Thoracic aorta (tissue), 2 donors: ENCODE measurements around the gene REEP3. TPM values are rescaled to one million over a fixed set of nuclear protein-coding genes. Genes with fewer than 3 reads are reported as not detected.

ENCODE experiments used
- ATAC-seq: fragments of 150-250 bp; one replicate; pipeline ENCODE4 v1.8.0; 2017; ENCODE audit warnings: low read depth; ENCODE audit not compliant: insufficient number of reproducible peaks, low FRiP score
- DNase-seq: peaks from one replicate; pipeline ENCODE4 v3.0.0-alpha.2; 2020; ENCODE audit warnings: low spot score
- H3K27ac ChIP-seq, 2 donors: fragments of 200-600 bp; sonication (generic); 1 replicate in 1 of 2; 2 replicates in 1 of 2; pipeline ENCODE4 v1.5.1; 2016; ENCODE audit warnings: mild to moderate bottlenecking in 2 of 2, moderate library complexity in 2 of 2
- H3K27me3 ChIP-seq: fragments of 200-600 bp; sonication (generic); replicated peaks from 2 replicates; pipeline ENCODE4 v1.6.0; 2016; ENCODE audit warnings: mild to moderate bottlenecking; ENCODE audit not compliant: insufficient read depth
- H3K36me3 ChIP-seq: fragments of 200-600 bp; sonication (generic); one replicate; pipeline ENCODE4 v1.5.1; 2016
- H3K4me1 ChIP-seq, 2 donors: fragments of 200-600 bp; sonication (generic); 1 replicate in 1 of 2; 2 replicates in 1 of 2; pipeline versions ENCODE4 v1.5.1 to v1.6.0; 2016; ENCODE audit warnings: low read depth in 2 of 2, mild to moderate bottlenecking in 1 of 2; ENCODE audit not compliant: control insufficient read depth in 1 of 2
- H3K4me3 ChIP-seq: fragments of 200-600 bp; sonication (generic); 2 replicates; pipeline ENCODE4 v1.5.1; 2016; ENCODE audit warnings: mild to moderate bottlenecking
- H3K9me3 ChIP-seq: fragments of 200-600 bp; sonication (generic); 2 replicates; pipeline ENCODE4 v1.5.1; 2016
- CTCF ChIP-seq: fragments of 200-600 bp; sonication (generic); IDR thresholded peaks from one replicate; pipeline ENCODE4 v1.5.1; 2019; ENCODE audit warnings: antibody characterized with exemption
- total RNA-seq, 2 donors: library from RNA; depleted of rRNA; stranded (reverse); fragments of >200 nt; gene quantifications; one replicate each; pipeline versions ENCODE4 v1.1.0 to v1.2.3, GENCODE V29; 2016

Gene REEP3
- total RNA-seq, 2 donors from 2014 or later = 75.0 to 91.6 TPM

GRCh38 chr10:63539994-63540393 lies 18.8 kb downstream of the REEP3 start:
- peaks cover 13 to 22% of the 10 kb centered on the region in 2 donors for H3K4me1 ChIP-seq
- H3K27me3 ChIP-seq = no peaks in the 10 kb centered on the region
- TF ChIP-seq CTCF = no peak
- no peaks in the 10 kb centered on the region for H3K9me3 ChIP-seq
- no peaks in the 10 kb centered on the region for H3K36me3 ChIP-seq
- H3K27ac ChIP-seq = no peak overlapping the region
- no peak for ATAC-seq
- H3K4me3 ChIP-seq = no peak overlapping the region
- no peak for DNase-seq

- no peaks in the 10 kb centered on the region for H3K27me3 ChIP-seq
- no peak for TF ChIP-seq CTCF
These were observed 21.8 kb downstream of the REEP3 start for GRCh38 chr10:63542835-63543575.

GRCh38 chr10:63543576-63543962 lies 22.4 kb downstream of the REEP3 start:
- ATAC-seq (no peak), DNase-seq (no peak)
- no peaks in the 10 kb centered on the region for H3K27me3 ChIP-seq
- no peak for TF ChIP-seq CTCF
- H3K4me3 ChIP-seq = no peak overlapping the region
- no peaks in the 10 kb centered on the region for H3K9me3 ChIP-seq
- H3K4me1 ChIP-seq = peaks cover 9 to 34% of the 10 kb centered on the region in 2 donors
- no peak overlapping the region for H3K27ac ChIP-seq
- no peaks in the 10 kb centered on the region for H3K36me3 ChIP-seq

More at GRCh38 chr10:63542835-63543575, 21.8 kb downstream of the REEP3 start:
- Histone ChIP-seq H3K36me3 (no peaks in the 10 kb centered on the region), H3K27ac (no peak overlapping the region), H3K4me3 (no peak overlapping the region), H3K9me3 (no peaks in the 10 kb centered on the region), H3K4me1 (peaks cover 9 to 30% of the 10 kb centered on the region in 2 donors)
- ATAC-seq (no peak), DNase-seq (no peak)

- H3K9me3 ChIP-seq = no peaks in the 10 kb centered on the region
- no peak for ATAC-seq
- H3K36me3 ChIP-seq = no peaks in the 10 kb centered on the region
- no peaks in the 10 kb centered on the region for H3K27me3 ChIP-seq
- DNase-seq = no peak
- peaks cover 9 to 34% of the 10 kb centered on the region in 2 donors for H3K4me1 ChIP-seq
- no peak overlapping the region for H3K27ac ChIP-seq
- H3K4me3 ChIP-seq = no peak overlapping the region
- TF ChIP-seq CTCF = no peak
These were observed 23.2 kb downstream of the REEP3 start for GRCh38 chr10:63544418-63544817.

GRCh38 chr10:63547628-63548360 lies 26.6 kb downstream of the REEP3 start:
- no peak overlapping the region for H3K27ac ChIP-seq
- no peaks in the 10 kb centered on the region for H3K9me3 ChIP-seq
- DNase-seq (no peak), ATAC-seq (no peak)
- H3K4me3 ChIP-seq = no peak overlapping the region
- H3K27me3 ChIP-seq = no peaks in the 10 kb centered on the region
- no peak for TF ChIP-seq CTCF
- H3K36me3 ChIP-seq = no peaks in the 10 kb centered on the region
- peaks cover 5 to 30% of the 10 kb centered on the region in 2 donors for H3K4me1 ChIP-seq
